SK-N-SH treated with all-trans-retinoic acid at 6 μM for 48 hours (cell line): ENCODE results near the gene ZNF385C.

Experiments
- ATAC-seq: fragments of 200-7000 bp; cut with Tn5 transposase; 3 replicates; pipeline ENCODE4 v1.9.1; 2020; ENCODE audit warnings: mild to moderate bottlenecking, moderate library complexity
- ARNTL ChIP-seq: fragments of 450-650 bp; formaldehyde crosslinking; IDR thresholded peaks from 2 replicates; pipeline ENCODE4 v1.5.0; 2020; ENCODE audit warnings: low read depth, mild to moderate bottlenecking, moderate library complexity, borderline replicate concordance
- BACH2 ChIP-seq: fragments of 250-450 bp; sonication (Bioruptor Pico); IDR thresholded peaks from 2 replicates; pipeline ENCODE4 v1.9.0; 2021; ENCODE audit warnings: mild to moderate bottlenecking, borderline replicate concordance
- CSDC2 ChIP-seq: fragments of 250-450 bp; sonication (Bioruptor Pico); IDR thresholded peaks from 2 replicates; pipeline ENCODE4 v1.5.0; 2020; ENCODE audit warnings: mild to moderate bottlenecking, moderate library complexity
- CSRNP3 ChIP-seq: fragments of 250-450 bp; sonication (Bioruptor Pico); IDR thresholded peaks from 2 replicates; pipeline ENCODE4 v1.5.1; 2021; ENCODE audit warnings: mild to moderate bottlenecking, moderate library complexity
- ESRRG ChIP-seq: fragments of 250-450 bp; sonication (Bioruptor Pico); IDR thresholded peaks from 2 replicates; pipeline ENCODE4 v1.6.1; 2021; ENCODE audit warnings: mild to moderate bottlenecking
- GLIS3 ChIP-seq: fragments of 250-450 bp; sonication (Bioruptor Pico); IDR thresholded peaks from 2 replicates; pipeline ENCODE4 v1.5.0; 2020; ENCODE audit warnings: mild to moderate bottlenecking, moderate library complexity
- ISL1 ChIP-seq: fragments of 250-450 bp; sonication (Bioruptor Pico); IDR thresholded peaks from 2 replicates; pipeline ENCODE4 v2.1.2; 2022; ENCODE audit warnings: mild to moderate bottlenecking, moderate library complexity
- OSR1 ChIP-seq: fragments of 250-450 bp; sonication (Bioruptor Pico); IDR thresholded peaks from 2 replicates; pipeline ENCODE4 v1.8.0; 2022; ENCODE audit warnings: moderate library complexity, mild to moderate bottlenecking, inconsistent platforms
- PPARA ChIP-seq: fragments of 250-450 bp; sonication (Bioruptor Pico); IDR thresholded peaks from 2 replicates; pipeline ENCODE4 v1.5.0; 2020; ENCODE audit warnings: mild to moderate bottlenecking, borderline replicate concordance
- RARB ChIP-seq: fragments of 250-450 bp; sonication (Bioruptor Pico); IDR thresholded peaks from 2 replicates; pipeline ENCODE4 v1.8.0; 2021; ENCODE audit warnings: mild to moderate bottlenecking, moderate library complexity
- TCF4 ChIP-seq: fragments of 250-450 bp; sonication (Bioruptor Pico); IDR thresholded peaks from 2 replicates; pipeline ENCODE4 v1.8.0; 2021; ENCODE audit warnings: mild to moderate bottlenecking, moderate library complexity, borderline replicate concordance
- TOX ChIP-seq: fragments of 250-450 bp; sonication (Bioruptor Pico); IDR thresholded peaks from 2 replicates; pipeline ENCODE4 v1.8.0; 2021; ENCODE audit warnings: mild to moderate bottlenecking, moderate library complexity, borderline replicate concordance
- ZC3H10 ChIP-seq: fragments of 250-450 bp; sonication (Bioruptor Pico); IDR thresholded peaks from 2 replicates; pipeline ENCODE4 v1.5.1; 2021; ENCODE audit warnings: mild to moderate bottlenecking, moderate library complexity
- ZFP3 ChIP-seq: fragments of 250-450 bp; sonication (Bioruptor Pico); IDR thresholded peaks from 2 replicates; pipeline ENCODE4 v1.5.0; 2020; ENCODE audit warnings: mild to moderate bottlenecking, moderate library complexity
- ZNF565 ChIP-seq: fragments of 450-650 bp; formaldehyde crosslinking; conservative IDR thresholded peaks from 2 replicates; pipeline ENCODE4 v1.5.0; 2020; ENCODE audit warnings: low read depth, mild to moderate bottlenecking, moderate library complexity
- ZNF70 ChIP-seq: fragments of 450-650 bp; formaldehyde crosslinking; IDR thresholded peaks from 2 replicates; pipeline ENCODE4 v1.5.0; 2020; ENCODE audit warnings: mild to moderate bottlenecking, moderate library complexity
- ZNF8 ChIP-seq: fragments of 450-650 bp; formaldehyde crosslinking; IDR thresholded peaks from 2 replicates; pipeline ENCODE4 v1.5.0; 2020; ENCODE audit warnings: mild to moderate bottlenecking, moderate library complexity
- TF ChIP-seq, protein P1 (sequence below): fragments of 250-450 bp; sonication (Bioruptor Pico); IDR thresholded peaks from 2 replicates; pipeline ENCODE4 v1.5.0; 2020; ENCODE audit warnings: mild to moderate bottlenecking, moderate library complexity
- TF ChIP-seq, protein P2 (sequence below): fragments of 250-450 bp; sonication (Bioruptor Pico); IDR thresholded peaks from 2 replicates; pipeline ENCODE4 v1.8.0; 2020; ENCODE audit warnings: mild to moderate bottlenecking, moderate library complexity, borderline replicate concordance
- TF ChIP-seq, protein P3 (sequence below): fragments of 250-450 bp; sonication (Bioruptor Pico); IDR thresholded peaks from 2 replicates; pipeline ENCODE4 v1.5.1; 2020; ENCODE audit warnings: low read depth, mild to moderate bottlenecking, moderate library complexity
- TF ChIP-seq, protein P4 (sequence below): fragments of 250-450 bp; sonication (Bioruptor Pico); IDR thresholded peaks from 2 replicates; pipeline ENCODE4 v1.8.0; 2021; ENCODE audit warnings: low read depth, mild to moderate bottlenecking, moderate library complexity, borderline replicate concordance

The ZNF385C gene

DNA sequence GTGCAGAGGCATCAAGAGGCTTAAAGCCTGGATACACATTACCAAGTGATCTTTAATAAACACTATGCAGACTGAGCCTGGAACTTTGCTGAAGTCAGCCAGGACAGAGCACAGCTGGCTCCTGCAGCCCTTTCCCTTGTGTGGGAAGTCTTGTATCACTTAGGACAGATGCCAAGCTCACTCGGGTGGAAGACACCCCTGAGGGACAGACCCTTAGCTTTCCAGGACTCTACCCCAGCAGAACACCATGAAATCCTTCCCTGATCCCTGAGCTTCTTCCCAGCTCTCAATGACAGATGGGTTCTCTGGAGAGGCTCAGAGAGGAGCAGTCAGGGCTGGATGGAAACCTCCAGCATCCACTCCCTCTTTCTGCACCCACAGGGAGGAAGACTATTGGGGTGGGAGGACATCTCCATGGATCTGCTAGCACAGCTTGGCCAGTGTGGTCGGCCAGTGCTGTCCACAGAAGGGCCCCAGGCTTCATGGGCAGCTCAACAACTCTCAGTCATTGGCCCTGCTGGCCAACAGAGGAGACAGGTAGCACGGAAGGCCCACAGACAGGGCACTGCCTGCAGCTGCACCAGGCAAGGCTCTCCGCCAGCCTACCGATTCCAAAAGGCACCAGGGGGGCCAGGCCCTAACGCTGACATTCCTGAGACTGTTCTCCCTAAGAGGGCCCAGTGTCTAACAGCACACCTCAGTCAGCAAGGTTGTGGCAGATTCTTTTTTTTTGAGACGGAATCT, 40.6 kb upstream of the ZNF385C start (continued):
- TF ChIP-seq, protein P1, sequence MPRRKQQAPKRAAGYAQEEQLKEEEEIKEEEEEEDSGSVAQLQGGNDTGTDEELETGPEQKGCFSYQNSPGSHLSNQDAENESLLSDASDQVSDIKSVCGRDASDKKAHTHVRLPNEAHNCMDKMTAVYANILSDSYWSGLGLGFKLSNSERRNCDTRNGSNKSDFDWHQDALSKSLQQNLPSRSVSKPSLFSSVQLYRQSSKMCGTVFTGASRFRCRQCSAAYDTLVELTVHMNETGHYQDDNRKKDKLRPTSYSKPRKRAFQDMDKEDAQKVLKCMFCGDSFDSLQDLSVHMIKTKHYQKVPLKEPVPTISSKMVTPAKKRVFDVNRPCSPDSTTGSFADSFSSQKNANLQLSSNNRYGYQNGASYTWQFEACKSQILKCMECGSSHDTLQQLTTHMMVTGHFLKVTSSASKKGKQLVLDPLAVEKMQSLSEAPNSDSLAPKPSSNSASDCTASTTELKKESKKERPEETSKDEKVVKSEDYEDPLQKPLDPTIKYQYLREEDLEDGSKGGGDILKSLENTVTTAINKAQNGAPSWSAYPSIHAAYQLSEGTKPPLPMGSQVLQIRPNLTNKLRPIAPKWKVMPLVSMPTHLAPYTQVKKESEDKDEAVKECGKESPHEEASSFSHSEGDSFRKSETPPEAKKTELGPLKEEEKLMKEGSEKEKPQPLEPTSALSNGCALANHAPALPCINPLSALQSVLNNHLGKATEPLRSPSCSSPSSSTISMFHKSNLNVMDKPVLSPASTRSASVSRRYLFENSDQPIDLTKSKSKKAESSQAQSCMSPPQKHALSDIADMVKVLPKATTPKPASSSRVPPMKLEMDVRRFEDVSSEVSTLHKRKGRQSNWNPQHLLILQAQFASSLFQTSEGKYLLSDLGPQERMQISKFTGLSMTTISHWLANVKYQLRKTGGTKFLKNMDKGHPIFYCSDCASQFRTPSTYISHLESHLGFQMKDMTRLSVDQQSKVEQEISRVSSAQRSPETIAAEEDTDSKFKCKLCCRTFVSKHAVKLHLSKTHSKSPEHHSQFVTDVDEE (CRISPR knock-in tag), result no peak
- no peak for TF ChIP-seq ZC3H10 (CRISPR knock-in tag)
- no peak for TF ChIP-seq BACH2 (CRISPR knock-in tag)
- TF ChIP-seq TCF4 (CRISPR knock-in tag), result no peak
- TF ChIP-seq, protein P2, sequence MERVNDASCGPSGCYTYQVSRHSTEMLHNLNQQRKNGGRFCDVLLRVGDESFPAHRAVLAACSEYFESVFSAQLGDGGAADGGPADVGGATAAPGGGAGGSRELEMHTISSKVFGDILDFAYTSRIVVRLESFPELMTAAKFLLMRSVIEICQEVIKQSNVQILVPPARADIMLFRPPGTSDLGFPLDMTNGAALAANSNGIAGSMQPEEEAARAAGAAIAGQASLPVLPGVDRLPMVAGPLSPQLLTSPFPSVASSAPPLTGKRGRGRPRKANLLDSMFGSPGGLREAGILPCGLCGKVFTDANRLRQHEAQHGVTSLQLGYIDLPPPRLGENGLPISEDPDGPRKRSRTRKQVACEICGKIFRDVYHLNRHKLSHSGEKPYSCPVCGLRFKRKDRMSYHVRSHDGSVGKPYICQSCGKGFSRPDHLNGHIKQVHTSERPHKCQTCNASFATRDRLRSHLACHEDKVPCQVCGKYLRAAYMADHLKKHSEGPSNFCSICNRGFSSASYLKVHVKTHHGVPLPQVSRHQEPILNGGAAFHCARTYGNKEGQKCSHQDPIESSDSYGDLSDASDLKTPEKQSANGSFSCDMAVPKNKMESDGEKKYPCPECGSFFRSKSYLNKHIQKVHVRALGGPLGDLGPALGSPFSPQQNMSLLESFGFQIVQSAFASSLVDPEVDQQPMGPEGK (CRISPR knock-in tag), result no peak

DNA sequence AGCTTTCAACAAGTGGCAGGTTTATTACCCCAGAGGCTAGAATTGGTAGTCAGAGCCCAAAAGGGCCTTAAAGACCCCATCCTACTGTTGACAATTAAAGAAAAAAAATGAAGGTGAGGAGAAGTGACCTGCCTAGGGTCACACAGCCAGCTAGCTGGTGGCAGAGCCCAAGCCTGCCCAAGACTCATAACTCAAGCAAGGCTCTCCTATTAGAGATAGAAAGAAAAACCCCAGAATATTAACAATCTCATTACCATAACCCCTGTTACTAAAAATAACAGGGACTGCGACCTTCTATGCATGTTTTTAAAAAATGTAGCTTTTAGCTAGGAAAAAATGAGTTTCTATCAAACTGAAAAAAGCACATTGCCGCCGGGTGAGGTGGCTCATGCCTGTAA, 38.4 kb upstream of the ZNF385C start:
- no peak for TF ChIP-seq ZC3H10 (CRISPR knock-in tag)
- TF ChIP-seq TCF4 (CRISPR knock-in tag), result no peak
- no peak for TF ChIP-seq OSR1 (CRISPR knock-in tag)
- TF ChIP-seq ARNTL (CRISPR knock-in tag), result no peak
- TF ChIP-seq ESRRG (CRISPR knock-in tag), result no peak
- TF ChIP-seq RARB (CRISPR knock-in tag), result no peak
- TF ChIP-seq GLIS3, result no peak
- TF ChIP-seq ZFP3 (CRISPR knock-in tag), result no peak
- no peak for TF ChIP-seq CSRNP3 (CRISPR knock-in tag)
- TF ChIP-seq CSDC2 (CRISPR knock-in tag), result no peak
- TF ChIP-seq ZNF565 (CRISPR knock-in tag), result no peak
- TF ChIP-seq BACH2 (CRISPR knock-in tag), result no peak
- no peak for TF ChIP-seq PPARA
- TF ChIP-seq, protein P3, sequence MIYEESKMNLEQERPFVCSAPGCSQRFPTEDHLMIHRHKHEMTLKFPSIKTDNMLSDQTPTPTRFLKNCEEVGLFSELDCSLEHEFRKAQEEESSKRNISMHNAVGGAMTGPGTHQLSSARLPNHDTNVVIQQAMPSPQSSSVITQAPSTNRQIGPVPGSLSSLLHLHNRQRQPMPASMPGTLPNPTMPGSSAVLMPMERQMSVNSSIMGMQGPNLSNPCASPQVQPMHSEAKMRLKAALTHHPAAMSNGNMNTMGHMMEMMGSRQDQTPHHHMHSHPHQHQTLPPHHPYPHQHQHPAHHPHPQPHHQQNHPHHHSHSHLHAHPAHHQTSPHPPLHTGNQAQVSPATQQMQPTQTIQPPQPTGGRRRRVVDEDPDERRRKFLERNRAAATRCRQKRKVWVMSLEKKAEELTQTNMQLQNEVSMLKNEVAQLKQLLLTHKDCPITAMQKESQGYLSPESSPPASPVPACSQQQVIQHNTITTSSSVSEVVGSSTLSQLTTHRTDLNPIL (CRISPR knock-in tag), result no peak
- TF ChIP-seq, protein P1 (CRISPR knock-in tag), result no peak
- TF ChIP-seq TOX (CRISPR knock-in tag), result no peak
- no peak for TF ChIP-seq ZNF70
- TF ChIP-seq, protein P4, sequence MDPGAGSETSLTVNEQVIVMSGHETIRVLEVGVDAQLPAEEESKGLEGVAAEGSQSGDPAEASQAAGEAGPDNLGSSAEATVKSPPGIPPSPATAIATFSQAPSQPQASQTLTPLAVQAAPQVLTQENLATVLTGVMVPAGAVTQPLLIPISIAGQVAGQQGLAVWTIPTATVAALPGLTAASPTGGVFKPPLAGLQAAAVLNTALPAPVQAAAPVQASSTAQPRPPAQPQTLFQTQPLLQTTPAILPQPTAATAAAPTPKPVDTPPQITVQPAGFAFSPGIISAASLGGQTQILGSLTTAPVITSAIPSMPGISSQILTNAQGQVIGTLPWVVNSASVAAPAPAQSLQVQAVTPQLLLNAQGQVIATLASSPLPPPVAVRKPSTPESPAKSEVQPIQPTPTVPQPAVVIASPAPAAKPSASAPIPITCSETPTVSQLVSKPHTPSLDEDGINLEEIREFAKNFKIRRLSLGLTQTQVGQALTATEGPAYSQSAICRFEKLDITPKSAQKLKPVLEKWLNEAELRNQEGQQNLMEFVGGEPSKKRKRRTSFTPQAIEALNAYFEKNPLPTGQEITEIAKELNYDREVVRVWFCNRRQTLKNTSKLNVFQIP (CRISPR knock-in tag), result no peak
- no peak for TF ChIP-seq ISL1 (CRISPR knock-in tag)
- TF ChIP-seq ZNF8 (CRISPR knock-in tag), result no peak
- ATAC-seq, result no peak
